SK-N-SH treated with all-trans-retinoic acid at 6 μM for 48 hours (cell line): ENCODE results near the gene RABGAP1.
A peak's percentile ranks its signal among the peaks of the same experiment; 100 is the strongest.

Experiments
- ATAC-seq: fragments of 200-7000 bp; cut with Tn5 transposase; 3 replicates; pipeline ENCODE4 v1.9.1; 2020; ENCODE audit warnings: mild to moderate bottlenecking, moderate library complexity
- ARNTL ChIP-seq: fragments of 450-650 bp; formaldehyde crosslinking; IDR thresholded peaks from 2 replicates; pipeline ENCODE4 v1.5.0; 2020; ENCODE audit warnings: low read depth, mild to moderate bottlenecking, moderate library complexity, borderline replicate concordance
- BACH2 ChIP-seq: fragments of 250-450 bp; sonication (Bioruptor Pico); IDR thresholded peaks from 2 replicates; pipeline ENCODE4 v1.9.0; 2021; ENCODE audit warnings: mild to moderate bottlenecking, borderline replicate concordance
- CREB5 ChIP-seq: fragments of 250-450 bp; sonication (Bioruptor Pico); IDR thresholded peaks from 2 replicates; pipeline ENCODE4 v1.5.1; 2020; ENCODE audit warnings: low read depth, mild to moderate bottlenecking, moderate library complexity
- CSDC2 ChIP-seq: fragments of 250-450 bp; sonication (Bioruptor Pico); IDR thresholded peaks from 2 replicates; pipeline ENCODE4 v1.5.0; 2020; ENCODE audit warnings: mild to moderate bottlenecking, moderate library complexity
- CSRNP3 ChIP-seq: fragments of 250-450 bp; sonication (Bioruptor Pico); IDR thresholded peaks from 2 replicates; pipeline ENCODE4 v1.5.1; 2021; ENCODE audit warnings: mild to moderate bottlenecking, moderate library complexity
- ESRRG ChIP-seq: fragments of 250-450 bp; sonication (Bioruptor Pico); IDR thresholded peaks from 2 replicates; pipeline ENCODE4 v1.6.1; 2021; ENCODE audit warnings: mild to moderate bottlenecking
- ISL1 ChIP-seq: fragments of 250-450 bp; sonication (Bioruptor Pico); IDR thresholded peaks from 2 replicates; pipeline ENCODE4 v2.1.2; 2022; ENCODE audit warnings: mild to moderate bottlenecking, moderate library complexity
- OSR1 ChIP-seq: fragments of 250-450 bp; sonication (Bioruptor Pico); IDR thresholded peaks from 2 replicates; pipeline ENCODE4 v1.8.0; 2022; ENCODE audit warnings: moderate library complexity, mild to moderate bottlenecking, inconsistent platforms
- PATZ1 ChIP-seq: fragments of 250-450 bp; sonication (Bioruptor Pico); IDR thresholded peaks from 2 replicates; pipeline ENCODE4 v1.8.0; 2020; ENCODE audit warnings: mild to moderate bottlenecking, moderate library complexity, borderline replicate concordance
- POU6F1 ChIP-seq: fragments of 250-450 bp; sonication (Bioruptor Pico); IDR thresholded peaks from 2 replicates; pipeline ENCODE4 v1.8.0; 2021; ENCODE audit warnings: low read depth, mild to moderate bottlenecking, moderate library complexity, borderline replicate concordance
- PPARA ChIP-seq: fragments of 250-450 bp; sonication (Bioruptor Pico); IDR thresholded peaks from 2 replicates; pipeline ENCODE4 v1.5.0; 2020; ENCODE audit warnings: mild to moderate bottlenecking, borderline replicate concordance
- RARB ChIP-seq: fragments of 250-450 bp; sonication (Bioruptor Pico); IDR thresholded peaks from 2 replicates; pipeline ENCODE4 v1.8.0; 2021; ENCODE audit warnings: mild to moderate bottlenecking, moderate library complexity
- TOX ChIP-seq: fragments of 250-450 bp; sonication (Bioruptor Pico); IDR thresholded peaks from 2 replicates; pipeline ENCODE4 v1.8.0; 2021; ENCODE audit warnings: mild to moderate bottlenecking, moderate library complexity, borderline replicate concordance
- TSHZ2 ChIP-seq: fragments of 250-450 bp; sonication (Bioruptor Pico); IDR thresholded peaks from 2 replicates; pipeline ENCODE4 v1.5.0; 2020; ENCODE audit warnings: mild to moderate bottlenecking, moderate library complexity
- ZC3H10 ChIP-seq: fragments of 250-450 bp; sonication (Bioruptor Pico); IDR thresholded peaks from 2 replicates; pipeline ENCODE4 v1.5.1; 2021; ENCODE audit warnings: mild to moderate bottlenecking, moderate library complexity
- ZFP3 ChIP-seq: fragments of 250-450 bp; sonication (Bioruptor Pico); IDR thresholded peaks from 2 replicates; pipeline ENCODE4 v1.5.0; 2020; ENCODE audit warnings: mild to moderate bottlenecking, moderate library complexity
- ZFP30 ChIP-seq: fragments of 450-650 bp; formaldehyde crosslinking; IDR thresholded peaks from 2 replicates; pipeline ENCODE4 v1.5.0; 2022; ENCODE audit warnings: mild to moderate bottlenecking, moderate library complexity
- ZNF70 ChIP-seq: fragments of 450-650 bp; formaldehyde crosslinking; IDR thresholded peaks from 2 replicates; pipeline ENCODE4 v1.5.0; 2020; ENCODE audit warnings: mild to moderate bottlenecking, moderate library complexity

RABGAP1 gene

GRCh38 chr9:123041489-123041888 is 100.7 kb downstream of the RABGAP1 start:
- ATAC-seq, result no peak
- TF ChIP-seq OSR1 (no peak), PATZ1 (CRISPR knock-in tag) (no peak), CREB5 (CRISPR knock-in tag) (no peak), ESRRG (CRISPR knock-in tag) (no peak), TSHZ2 (CRISPR knock-in tag) (no peak), ZNF70 (CRISPR knock-in tag) (no peak)

- TF ChIP-seq TOX, result no peak
- no peak for TF ChIP-seq RARB (CRISPR knock-in tag)
- TF ChIP-seq TSHZ2 (CRISPR knock-in tag), result no peak
- TF ChIP-seq, all 23 proteins: peak for 0
- ATAC-seq, result no peak
These were observed 102.5 kb downstream of the RABGAP1 start for GRCh38 chr9:123043081-123043939.

- TF ChIP-seq RARB (CRISPR knock-in tag) (no peak), BACH2 (CRISPR knock-in tag) (no peak), PPARA (no peak), ARNTL (CRISPR knock-in tag) (no peak), CSDC2 (CRISPR knock-in tag) (no peak), ZFP3 (CRISPR knock-in tag) (no peak), CSRNP3 (CRISPR knock-in tag) (no peak), ESRRG (CRISPR knock-in tag) (no peak), POU6F1 (no peak), ZFP30 (CRISPR knock-in tag) (no peak), PATZ1 (CRISPR knock-in tag) (no peak), OSR1 (no peak), ISL1 (CRISPR knock-in tag) (no peak), ZC3H10 (no peak)
- peak; percentile 62 for ATAC-seq
These were observed 103.8 kb downstream of the RABGAP1 start for GRCh38 chr9:123044586-123044985.
